B cell (primary cell): ENCODE measurements around the gene CD300LD.

Experiments
- EZH2 ChIP-seq: IDR thresholded peaks from 2 replicates; pipeline ENCODE4 v1.6.1; 2012; ENCODE audit warnings: borderline replicate concordance, low read depth, mild to moderate bottlenecking, moderate library complexity, low read length; ENCODE audit not compliant: insufficient read depth, poor library complexity, severe bottlenecking
- TF ChIP-seq, protein P1 (sequence below): fragments of 200-600 bp; IDR thresholded peaks from one replicate; pipeline ENCODE4 v1.8.0; 2022; ENCODE audit warnings: antibody characterized with exemption, mild to moderate bottlenecking

DNA sequence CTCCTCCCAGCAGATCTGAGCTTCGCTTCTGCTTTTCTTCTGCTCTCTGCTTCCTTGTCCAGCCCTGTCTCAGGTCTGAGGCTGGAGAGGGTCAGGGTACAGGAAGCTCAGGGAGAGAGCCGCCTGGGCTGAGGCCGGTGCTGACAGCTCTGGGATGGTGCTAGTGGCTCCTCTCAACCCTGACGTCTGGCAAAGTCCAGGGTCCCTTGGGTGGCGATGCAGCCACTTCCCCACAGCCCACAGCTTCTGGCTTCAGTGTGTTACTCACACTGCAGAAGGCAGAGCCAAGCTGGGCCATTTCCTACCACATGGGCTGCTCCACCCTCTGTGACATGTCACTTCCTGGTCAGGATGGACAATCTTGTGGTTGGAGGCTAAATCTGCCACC lies 46.2 kb downstream of the CD300LD start, which contains the start of gene CD300C:
- TF ChIP-seq, protein P1, sequence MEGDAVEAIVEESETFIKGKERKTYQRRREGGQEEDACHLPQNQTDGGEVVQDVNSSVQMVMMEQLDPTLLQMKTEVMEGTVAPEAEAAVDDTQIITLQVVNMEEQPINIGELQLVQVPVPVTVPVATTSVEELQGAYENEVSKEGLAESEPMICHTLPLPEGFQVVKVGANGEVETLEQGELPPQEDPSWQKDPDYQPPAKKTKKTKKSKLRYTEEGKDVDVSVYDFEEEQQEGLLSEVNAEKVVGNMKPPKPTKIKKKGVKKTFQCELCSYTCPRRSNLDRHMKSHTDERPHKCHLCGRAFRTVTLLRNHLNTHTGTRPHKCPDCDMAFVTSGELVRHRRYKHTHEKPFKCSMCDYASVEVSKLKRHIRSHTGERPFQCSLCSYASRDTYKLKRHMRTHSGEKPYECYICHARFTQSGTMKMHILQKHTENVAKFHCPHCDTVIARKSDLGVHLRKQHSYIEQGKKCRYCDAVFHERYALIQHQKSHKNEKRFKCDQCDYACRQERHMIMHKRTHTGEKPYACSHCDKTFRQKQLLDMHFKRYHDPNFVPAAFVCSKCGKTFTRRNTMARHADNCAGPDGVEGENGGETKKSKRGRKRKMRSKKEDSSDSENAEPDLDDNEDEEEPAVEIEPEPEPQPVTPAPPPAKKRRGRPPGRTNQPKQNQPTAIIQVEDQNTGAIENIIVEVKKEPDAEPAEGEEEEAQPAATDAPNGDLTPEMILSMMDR = no peak
- no peak for TF ChIP-seq EZH2
